Measurements from ENCODE around the gene MPP1. TPM values are rescaled to one million over a fixed set of nuclear protein-coding genes. Genes with fewer than 3 reads are reported as not detected.

MPP1 gene
- total and polyA plus RNA-seq, 3 experiments from 2014 or later = 12.8 to 14.7 (median 13.0) TPM

- Mint-ChIP-seq H3K36me3 (peaks cover 0 to 5% (median 2%) of the 10 kb centered on the region in 3 donors), H3K4me3 (peak overlapping the region; percentile 60 to 81 (median 65)), H3K9me3 (no peaks in the 10 kb centered on the region), H3K27ac (peak overlapping the region; percentile 83 to 98 (median 93)), H3K27me3 (peaks cover 0 to under 1% of the 10 kb centered on the region in 2 donors), H3K4me1 (peaks cover 92 to 100% (median 97%) of the 10 kb centered on the region in 3 donors)
- no peaks in the 10 kb centered on the region for H3K36me3 ChIP-seq (ENCODE audit: insufficient read depth, low read length)
- POLR2A ChIA-PET = interaction anchor here (1.2 to 1.6 kb wide), 3 partner anchors 8 to 31 kb away, joined by 4 to 6 read pairs (median 5); partner anchors contain the start of gene DKC1
- no peak overlapping the region for H3K4me3 ChIP-seq (ENCODE audit: low read length)
- H3K4me1 ChIP-seq (ENCODE audit: insufficient read depth, low read length) = peaks cover 76% of the 10 kb centered on the region
- CTCF ChIA-PET = interaction anchor here (1.0 to 4.3 kb wide), 6 partner anchors 9 to 32 kb away, joined by 3 to 40 read pairs (median 4); partner anchors contain the start of gene GAB3
- DNase-seq = peak in 3 of 5 donors; percentile 29 to 49 (median 40)
- no peaks in the 10 kb centered on the region for H3K9me3 ChIP-seq (ENCODE audit: low read length)
- peak overlapping the region; percentile 82 for H3K27ac ChIP-seq (ENCODE audit: low read depth, low read length)
- H3K27me3 ChIP-seq (ENCODE audit: insufficient read depth, low read length, poor library complexity, severe bottlenecking) = no peaks in the 10 kb centered on the region
Observed at GRCh38 chrX:154731881-154732280, 73.4 kb downstream of the MPP1 start.

- Histone ChIP-seq H3K36me3 (ENCODE audit: insufficient read depth, low read length) (no peaks in the 10 kb centered on the region), H3K9me3 (ENCODE audit: low read length) (no peaks in the 10 kb centered on the region), H3K27ac (ENCODE audit: low read depth, low read length) (peak overlapping the region; percentile 82), H3K27me3 (ENCODE audit: insufficient read depth, low read length, poor library complexity, severe bottlenecking) (no peaks in the 10 kb centered on the region), H3K4me3 (ENCODE audit: low read length) (no peak overlapping the region), H3K4me1 (ENCODE audit: insufficient read depth, low read length) (peaks cover 69% of the 10 kb centered on the region)
- H3K27me3 Mint-ChIP-seq = no peaks in the 10 kb centered on the region
- ChIA-PET CTCF (interaction anchor here (1.2 to 4.3 kb wide), 5 partner anchors 10 to 18 kb away, joined by 3 to 40 read pairs (median 4); partner anchors contain the start of gene GAB3), POLR2A (interaction anchor here (0.7 to 1.8 kb wide), 4 partner anchors 9 to 32 kb away, joined by 3 to 6 read pairs (median 4); partner anchors contain the start of genes DKC1 and GAB3)
- peaks cover 0 to 4% (median 2%) of the 10 kb centered on the region in 3 donors for H3K36me3 Mint-ChIP-seq
- peak overlapping the region; percentile 83 to 98 (median 93) for H3K27ac Mint-ChIP-seq
- peak overlapping the region; percentile 60 to 81 (median 65) for H3K4me3 Mint-ChIP-seq
- DNase-seq = peak in 4 of 5 donors; percentile 19 to 69 (median 40)
- H3K9me3 Mint-ChIP-seq = no peaks in the 10 kb centered on the region
- peaks cover 91 to 100% (median 97%) of the 10 kb centered on the region in 3 donors for H3K4me1 Mint-ChIP-seq
Observed at GRCh38 chrX:154731184-154731583, 74.1 kb downstream of the MPP1 start.

DNA sequence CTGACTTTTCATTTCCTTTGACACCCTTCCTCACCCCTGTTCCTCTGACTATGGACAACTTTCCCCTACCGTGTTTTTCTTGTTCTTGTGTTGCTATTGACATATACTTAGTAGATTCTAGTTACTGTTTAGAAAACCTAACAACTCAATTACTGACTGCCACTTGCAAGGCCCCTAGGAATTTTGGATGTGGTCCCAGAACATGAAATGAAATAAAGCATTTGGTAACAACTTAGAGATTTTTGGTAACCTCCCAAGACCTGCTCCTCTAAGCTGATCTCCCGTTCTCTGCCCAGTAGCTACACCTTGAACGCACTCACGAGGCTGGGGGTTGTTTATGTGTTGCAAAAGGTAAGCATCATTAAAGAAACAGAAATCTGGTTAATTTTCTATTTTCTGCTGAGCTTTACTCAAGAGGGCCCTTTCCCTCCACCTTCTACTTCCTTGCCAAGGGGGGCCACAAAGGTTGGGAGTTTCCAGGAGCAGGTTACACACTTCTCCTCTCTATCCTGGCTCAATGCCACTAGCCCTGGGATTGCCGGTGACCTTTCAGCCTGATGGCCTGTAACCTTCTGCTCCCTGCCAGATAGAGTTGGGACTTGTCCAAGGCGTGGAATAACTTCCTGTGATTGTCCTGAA is 74.9 kb downstream of the MPP1 start:
- Mint-ChIP-seq H3K4me1 (peaks cover 91 to 100% (median 97%) of the 10 kb centered on the region in 3 donors), H3K4me3 (peak overlapping the region in 6 of 7 donors; percentile 16 to 65 (median 61)), H3K27ac (peak overlapping the region; percentile 84 to 98 (median 93))

DNA sequence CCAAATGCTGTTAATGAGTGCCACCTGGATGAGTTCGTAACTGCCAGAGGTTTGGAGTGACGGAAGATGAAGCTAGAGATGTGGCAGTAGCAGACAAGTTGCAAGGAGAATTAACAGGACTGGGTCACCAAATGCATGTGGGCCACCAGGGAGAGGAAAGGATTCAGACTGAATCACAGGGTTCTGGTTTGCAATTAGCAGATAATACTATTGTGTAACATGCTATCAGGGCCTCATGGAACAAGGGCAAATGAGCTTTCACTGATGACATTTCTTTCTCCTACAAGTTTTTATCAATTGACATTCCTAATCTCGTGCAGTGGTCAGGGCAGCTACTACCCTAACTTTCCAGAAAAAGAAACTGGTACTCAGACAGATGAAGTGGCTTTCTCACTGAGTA is 75.8 kb downstream of the MPP1 start:
- H3K27me3 Mint-ChIP-seq = no peaks in the 10 kb centered on the region
- no peaks in the 10 kb centered on the region for H3K9me3 Mint-ChIP-seq
- Histone ChIP-seq H3K9me3 (ENCODE audit: low read length) (no peaks in the 10 kb centered on the region), H3K4me3 (ENCODE audit: low read length) (no peak overlapping the region), H3K27me3 (ENCODE audit: insufficient read depth, low read length, poor library complexity, severe bottlenecking) (no peaks in the 10 kb centered on the region), H3K36me3 (ENCODE audit: insufficient read depth, low read length) (no peaks in the 10 kb centered on the region), H3K27ac (ENCODE audit: low read depth, low read length) (no peak overlapping the region), H3K4me1 (ENCODE audit: insufficient read depth, low read length) (peaks cover 65% of the 10 kb centered on the region)
- peak overlapping the region in 3 of 7 donors; percentile 2 to 9 (median 4) for H3K4me3 Mint-ChIP-seq
- H3K4me1 Mint-ChIP-seq = peaks cover 90 to 100% (median 97%) of the 10 kb centered on the region in 3 donors
- peak overlapping the region in 7 of 8 donors; percentile 67 to 98 (median 92) for H3K27ac Mint-ChIP-seq
- ChIA-PET CTCF (interaction anchor here (0.7 to 4.3 kb wide), 2 partner anchors 17 to 20 kb away, joined by 3 to 40 read pairs; partner anchors contain the start of gene GAB3), POLR2A (interaction anchor here (1.8 kb wide), 1 partner anchor 22 kb away, joined by 4 read pairs; the partner anchor contains the start of gene GAB3)
- peaks cover 0 to 4% (median 2%) of the 10 kb centered on the region in 3 donors for H3K36me3 Mint-ChIP-seq
- no peak for DNase-seq

More for the DNA sequence above, 74.9 kb downstream of the MPP1 start:
- Histone ChIP-seq H3K36me3 (ENCODE audit: insufficient read depth, low read length) (no peaks in the 10 kb centered on the region), H3K4me3 (ENCODE audit: low read length) (no peak overlapping the region), H3K9me3 (ENCODE audit: low read length) (no peaks in the 10 kb centered on the region), H3K27me3 (ENCODE audit: insufficient read depth, low read length, poor library complexity, severe bottlenecking) (no peaks in the 10 kb centered on the region), H3K27ac (ENCODE audit: low read depth, low read length) (peak overlapping the region; percentile 62), H3K4me1 (ENCODE audit: insufficient read depth, low read length) (peaks cover 66% of the 10 kb centered on the region)
- no peak for DNase-seq
- H3K27me3 Mint-ChIP-seq = no peaks in the 10 kb centered on the region
- POLR2A ChIA-PET = interaction anchor here (0.6 to 1.8 kb wide), 3 partner anchors 13 to 21 kb away, joined by 3 to 4 read pairs (median 4); partner anchors contain the start of gene GAB3
- H3K36me3 Mint-ChIP-seq = peaks cover 0 to 4% (median 2%) of the 10 kb centered on the region in 3 donors
- H3K9me3 Mint-ChIP-seq = no peaks in the 10 kb centered on the region
- CTCF ChIA-PET = interaction anchor here (1.3 to 4.3 kb wide), 3 partner anchors 13 to 19 kb away, joined by 3 to 40 read pairs (median 3); partner anchors contain the start of gene GAB3

Other genes with a start within 250 kb of the MPP1 start
- gene CTAG1A, start 220.4 kb downstream of the MPP1 start, total RNA-seq = not detected
- gene CTAG1A, start 220.4 kb downstream of the MPP1 start, polyA plus RNA-seq = not detected
- not detected for gene CTAG1B, start 186.2 kb downstream of the MPP1 start, total RNA-seq
- not detected for gene CTAG1B, start 186.2 kb downstream of the MPP1 start, polyA plus RNA-seq
- 10 to 100 TPM; 44.1 to 47.3 TPM for gene CTAG2, start 151.9 kb downstream of the MPP1 start, total RNA-seq
- gene CTAG2, start 151.9 kb downstream of the MPP1 start, polyA plus RNA-seq = not detected
- 1 to 10 TPM; 6.2 to 6.7 TPM for gene GAB3, start 54.4 kb downstream of the MPP1 start, total RNA-seq
- gene GAB3, start 54.4 kb downstream of the MPP1 start, polyA plus RNA-seq = 11.9 TPM
- 100 to 1,000 TPM; 214 to 219 TPM for gene DKC1, start 42.6 kb downstream of the MPP1 start, total RNA-seq
- 43.6 TPM for gene DKC1, start 42.6 kb downstream of the MPP1 start, polyA plus RNA-seq
- gene SMIM9, start 29.2 kb upstream of the MPP1 start, total RNA-seq = not detected
- gene SMIM9, start 29.2 kb upstream of the MPP1 start, polyA plus RNA-seq = not detected
- gene F8A1, start 80.9 kb upstream of the MPP1 start, total RNA-seq = 10 to 100 TPM; 45.2 to 48.0 TPM
- gene F8A1, start 80.9 kb upstream of the MPP1 start, polyA plus RNA-seq = 83.7 TPM
- 10 to 100 TPM; 10.8 to 11.9 TPM for gene F8, start 217.2 kb upstream of the MPP1 start, total RNA-seq
- gene F8, start 217.2 kb upstream of the MPP1 start, polyA plus RNA-seq = 15.2 TPM
- 100 to 1,000 TPM in 1 of 2 experiments, 10 to 100 TPM in 1; 96.4 to 104 TPM for gene FUNDC2, start 221.4 kb upstream of the MPP1 start, total RNA-seq
- gene FUNDC2, start 221.4 kb upstream of the MPP1 start, polyA plus RNA-seq = 178 TPM